ENCODE measurements around the gene NFATC2.

DNA sequence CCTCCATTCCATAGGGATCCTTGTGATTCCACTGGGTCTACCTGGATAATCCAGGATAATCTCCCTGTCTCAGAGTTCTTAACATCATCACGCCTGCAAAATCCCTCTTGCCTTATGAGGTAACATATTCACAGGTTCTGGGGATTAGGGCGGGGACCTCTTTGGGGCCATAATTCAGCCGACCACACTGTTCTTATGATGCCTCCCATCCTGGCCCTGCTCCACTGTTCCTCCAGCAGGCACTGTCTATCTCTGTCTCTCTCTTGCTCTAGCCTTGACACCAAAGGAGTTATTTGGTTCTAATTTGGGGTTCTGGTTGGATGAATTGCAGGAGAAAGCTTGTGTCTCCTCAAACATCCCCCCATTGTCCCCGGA is 168.1 kb downstream of the NFATC2 start:
- no peak for TF ChIP-seq POLR2A (IDR thresholded peaks at IDR 0.05)
- TF ChIP-seq, protein P1, sequence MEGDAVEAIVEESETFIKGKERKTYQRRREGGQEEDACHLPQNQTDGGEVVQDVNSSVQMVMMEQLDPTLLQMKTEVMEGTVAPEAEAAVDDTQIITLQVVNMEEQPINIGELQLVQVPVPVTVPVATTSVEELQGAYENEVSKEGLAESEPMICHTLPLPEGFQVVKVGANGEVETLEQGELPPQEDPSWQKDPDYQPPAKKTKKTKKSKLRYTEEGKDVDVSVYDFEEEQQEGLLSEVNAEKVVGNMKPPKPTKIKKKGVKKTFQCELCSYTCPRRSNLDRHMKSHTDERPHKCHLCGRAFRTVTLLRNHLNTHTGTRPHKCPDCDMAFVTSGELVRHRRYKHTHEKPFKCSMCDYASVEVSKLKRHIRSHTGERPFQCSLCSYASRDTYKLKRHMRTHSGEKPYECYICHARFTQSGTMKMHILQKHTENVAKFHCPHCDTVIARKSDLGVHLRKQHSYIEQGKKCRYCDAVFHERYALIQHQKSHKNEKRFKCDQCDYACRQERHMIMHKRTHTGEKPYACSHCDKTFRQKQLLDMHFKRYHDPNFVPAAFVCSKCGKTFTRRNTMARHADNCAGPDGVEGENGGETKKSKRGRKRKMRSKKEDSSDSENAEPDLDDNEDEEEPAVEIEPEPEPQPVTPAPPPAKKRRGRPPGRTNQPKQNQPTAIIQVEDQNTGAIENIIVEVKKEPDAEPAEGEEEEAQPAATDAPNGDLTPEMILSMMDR (IDR thresholded peaks at IDR 0.05): no peak
- no peak for TF ChIP-seq EP300 (IDR thresholded peaks at IDR 0.05)
